HepG2 (cell line): ENCODE measurements around the gene RNF208. TPM values are rescaled to one million over a fixed set of nuclear protein-coding genes. Genes with fewer than 3 reads are reported as not detected.

Source experiments
- CCAR2 ChIP-seq: fragments of 200-400 bp; formaldehyde crosslinking; optimal IDR thresholded peaks from 2 replicates; pipeline ENCODE3; 2018; ENCODE audit warnings: low read depth, mild to moderate bottlenecking, low read length, moderate library complexity
- ELF1 ChIP-seq: sonication (generic); formaldehyde crosslinking; IDR thresholded peaks from 2 replicates; pipeline ENCODE4 v1.4.0; 2020; ENCODE audit warnings: missing genetic modification reagents
- KAT8 ChIP-seq: IDR thresholded peaks from 2 replicates; pipeline ENCODE4 v1.6.1; 2016; ENCODE audit warnings: missing genetic modification reagents, missing compliant biosample characterization
- MIER3 ChIP-seq: IDR thresholded peaks from 2 replicates; pipeline ENCODE4 v1.6.1; 2016; ENCODE audit warnings: missing compliant biosample characterization, borderline replicate concordance
- RORA ChIP-seq: sonication (generic); formaldehyde crosslinking; IDR thresholded peaks from 2 replicates; pipeline ENCODE4 v1.5.0; 2020; ENCODE audit warnings: mild to moderate bottlenecking, missing genetic modification reagents, moderate library complexity
- SAFB2 ChIP-seq: sonication (generic); formaldehyde crosslinking; IDR thresholded peaks from 2 replicates; pipeline ENCODE4 v1.5.1; 2020; ENCODE audit warnings: missing genetic modification reagents, low read depth, mild to moderate bottlenecking, borderline replicate concordance
- SMAD9 ChIP-seq: sonication (generic); formaldehyde crosslinking; IDR thresholded peaks from 2 replicates; pipeline ENCODE4 v1.5.1; 2020; ENCODE audit warnings: mild to moderate bottlenecking, missing genetic modification reagents
- XRCC5 ChIP-seq: fragments of 200-400 bp; formaldehyde crosslinking; optimal IDR thresholded peaks from 2 replicates; pipeline ENCODE3; 2017; ENCODE audit warnings: mild to moderate bottlenecking, low read length
- ZC3H13 ChIP-seq: sonication (generic); formaldehyde crosslinking; IDR thresholded peaks from 2 replicates; pipeline ENCODE4 v1.8.1; 2023; ENCODE audit warnings: mild to moderate bottlenecking, missing genetic modification reagents, moderate library complexity
- ZNF205 ChIP-seq: IDR thresholded peaks from 2 replicates; pipeline ENCODE4 v1.6.1; 2018; ENCODE audit warnings: missing biosample characterization, missing genetic modification reagents
- ZNF24 ChIP-seq: fragments of 450-650 bp; IDR thresholded peaks from 2 replicates; pipeline ENCODE4 v1.6.1; 2017; ENCODE audit warnings: antibody characterized with exemption, mild to moderate bottlenecking
- ZNF382 ChIP-seq: sonication (generic); formaldehyde crosslinking; IDR thresholded peaks from 2 replicates; pipeline ENCODE4 v1.5.0; 2020; ENCODE audit warnings: missing genetic modification reagents, mild to moderate bottlenecking, borderline replicate concordance
- polyA plus RNA-seq, 8 experiments: library from polyadenylated mRNA; depleted of rRNA in 3 of 8; stranded (reverse) in 7 of 8; unstranded in 1 of 8; fragments of >200 nt; fragmentation: Illumina TruSeq in 4 of 8; extraction: Trizol in 4 of 8; gene quantifications; 2 replicates each; pipeline versions ENCODE4 v1.2.1 to v1.2.3, GENCODE V29; 2011 to 2016; ENCODE audit warnings: low read depth in 4 of 8, missing spikeins in 1 of 8, mixed read lengths in 1 of 8; ENCODE audit not compliant: insufficient read depth in 1 of 8
- total RNA-seq, 5 experiments: library from RNA; depleted of rRNA; stranded (reverse); fragments of >200 nt; fragmentation: Illumina TruSeq; extraction: Trizol; gene quantifications; 2 replicates each; pipeline ENCODE4 v1.2.3, GENCODE V29; 2016; ENCODE audit warnings: low read depth in 1 of 5
- TF ChIP-seq, protein P1 (sequence below): sonication (generic); formaldehyde crosslinking; IDR thresholded peaks from 2 replicates; pipeline ENCODE4 v1.5.0; 2020; ENCODE audit warnings: missing genetic modification reagents
- TF ChIP-seq, protein P2 (sequence below): sonication (generic); formaldehyde crosslinking; IDR thresholded peaks from 2 replicates; pipeline ENCODE4 v1.8.0; 2023; ENCODE audit warnings: mild to moderate bottlenecking, missing genetic modification reagents
- TF ChIP-seq, protein P3 (sequence below): sonication (generic); formaldehyde crosslinking; conservative IDR thresholded peaks from 2 replicates; pipeline ENCODE4 v1.4.0; 2020; ENCODE audit warnings: mild to moderate bottlenecking, missing genetic modification reagents, moderate library complexity
- TF ChIP-seq, protein P4 (sequence below): sonication (generic); formaldehyde crosslinking; IDR thresholded peaks from 2 replicates; pipeline ENCODE4 v1.5.1; 2020; ENCODE audit warnings: mild to moderate bottlenecking, moderate library complexity, missing genetic modification reagents
- TF ChIP-seq, protein P5 (sequence below): sonication (generic); formaldehyde crosslinking; IDR thresholded peaks from 2 replicates; pipeline ENCODE4 v1.4.0; 2020; ENCODE audit warnings: missing genetic modification reagents

The RNF208 gene
- total and polyA plus RNA-seq, 2 of the 13 experiments (the other 11 are each of a cell fraction or from before 2014, with no cell fraction given), result 1.6 to 2.1 TPM

DNA sequence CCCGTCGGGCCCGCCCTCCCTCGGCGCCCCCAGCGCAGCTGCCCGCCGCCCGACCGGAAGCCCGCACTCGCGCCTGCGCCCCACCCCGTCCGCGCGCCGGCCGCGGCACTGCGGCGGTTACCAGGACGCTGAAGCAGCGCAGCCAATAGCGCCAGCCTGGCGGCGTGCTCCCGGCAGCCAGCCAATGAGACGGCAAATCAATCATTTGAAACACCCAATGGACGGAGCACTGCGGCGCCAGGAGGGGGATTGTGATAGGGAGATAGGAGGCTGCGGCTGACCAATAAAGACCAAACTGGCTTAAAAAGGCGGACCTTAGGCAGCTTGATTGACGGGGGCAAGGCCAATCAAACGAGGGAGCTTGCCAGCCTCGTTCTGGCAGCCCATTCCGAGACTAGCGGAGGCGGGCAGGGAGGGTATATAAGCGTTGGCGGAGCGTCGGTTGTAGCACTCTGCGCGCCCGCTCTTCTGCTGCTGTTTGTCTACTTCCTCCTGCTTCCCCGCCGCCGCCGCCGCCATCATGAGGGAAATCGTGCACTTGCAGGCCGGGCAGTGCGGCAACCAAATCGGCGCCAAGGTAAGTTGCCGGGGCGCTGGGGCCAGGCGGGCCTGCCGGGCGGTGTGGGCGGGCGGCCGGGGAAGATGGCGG is 18.9 kb upstream of the RNF208 start, which contains the start of gene TUBB4B (continued):
- TF ChIP-seq, protein P1, sequence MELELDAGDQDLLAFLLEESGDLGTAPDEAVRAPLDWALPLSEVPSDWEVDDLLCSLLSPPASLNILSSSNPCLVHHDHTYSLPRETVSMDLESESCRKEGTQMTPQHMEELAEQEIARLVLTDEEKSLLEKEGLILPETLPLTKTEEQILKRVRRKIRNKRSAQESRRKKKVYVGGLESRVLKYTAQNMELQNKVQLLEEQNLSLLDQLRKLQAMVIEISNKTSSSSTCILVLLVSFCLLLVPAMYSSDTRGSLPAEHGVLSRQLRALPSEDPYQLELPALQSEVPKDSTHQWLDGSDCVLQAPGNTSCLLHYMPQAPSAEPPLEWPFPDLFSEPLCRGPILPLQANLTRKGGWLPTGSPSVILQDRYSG (CRISPR knock-in tag), result no peak
- TF ChIP-seq ZNF24 (no peak), SAFB2 (CRISPR knock-in tag) (no peak), RORA (no peak), ZNF205 (CRISPR knock-in tag) (peak; percentile 86), KAT8 (CRISPR knock-in tag) (peak; percentile 52; the same call in 1 of the 2 replicates), ELF1 (CRISPR knock-in tag) (peak; percentile 27; the same call in 1 of the 2 replicates), SMAD9 (no peak), ZNF382 (CRISPR knock-in tag) (no peak), ZC3H13 (CRISPR knock-in tag) (0 out of 2 replicates have a peak, but pooled peaks have one; percentile 28), XRCC5 (no peak), CCAR2 (no peak), MIER3 (CRISPR knock-in tag) (0 out of 2 replicates have a peak, but pooled peaks have one; percentile 26)
- TF ChIP-seq, protein P2, sequence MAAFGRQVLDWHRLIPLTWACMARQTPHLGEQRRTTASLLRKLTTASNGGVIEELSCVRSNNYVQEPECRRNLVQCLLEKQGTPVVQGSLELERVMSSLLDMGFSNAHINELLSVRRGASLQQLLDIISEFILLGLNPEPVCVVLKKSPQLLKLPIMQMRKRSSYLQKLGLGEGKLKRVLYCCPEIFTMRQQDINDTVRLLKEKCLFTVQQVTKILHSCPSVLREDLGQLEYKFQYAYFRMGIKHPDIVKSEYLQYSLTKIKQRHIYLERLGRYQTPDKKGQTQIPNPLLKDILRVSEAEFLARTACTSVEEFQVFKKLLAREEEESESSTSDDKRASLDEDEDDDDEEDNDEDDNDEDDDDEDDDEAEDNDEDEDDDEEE (CRISPR knock-in tag), result no peak
- TF ChIP-seq, protein P3, sequence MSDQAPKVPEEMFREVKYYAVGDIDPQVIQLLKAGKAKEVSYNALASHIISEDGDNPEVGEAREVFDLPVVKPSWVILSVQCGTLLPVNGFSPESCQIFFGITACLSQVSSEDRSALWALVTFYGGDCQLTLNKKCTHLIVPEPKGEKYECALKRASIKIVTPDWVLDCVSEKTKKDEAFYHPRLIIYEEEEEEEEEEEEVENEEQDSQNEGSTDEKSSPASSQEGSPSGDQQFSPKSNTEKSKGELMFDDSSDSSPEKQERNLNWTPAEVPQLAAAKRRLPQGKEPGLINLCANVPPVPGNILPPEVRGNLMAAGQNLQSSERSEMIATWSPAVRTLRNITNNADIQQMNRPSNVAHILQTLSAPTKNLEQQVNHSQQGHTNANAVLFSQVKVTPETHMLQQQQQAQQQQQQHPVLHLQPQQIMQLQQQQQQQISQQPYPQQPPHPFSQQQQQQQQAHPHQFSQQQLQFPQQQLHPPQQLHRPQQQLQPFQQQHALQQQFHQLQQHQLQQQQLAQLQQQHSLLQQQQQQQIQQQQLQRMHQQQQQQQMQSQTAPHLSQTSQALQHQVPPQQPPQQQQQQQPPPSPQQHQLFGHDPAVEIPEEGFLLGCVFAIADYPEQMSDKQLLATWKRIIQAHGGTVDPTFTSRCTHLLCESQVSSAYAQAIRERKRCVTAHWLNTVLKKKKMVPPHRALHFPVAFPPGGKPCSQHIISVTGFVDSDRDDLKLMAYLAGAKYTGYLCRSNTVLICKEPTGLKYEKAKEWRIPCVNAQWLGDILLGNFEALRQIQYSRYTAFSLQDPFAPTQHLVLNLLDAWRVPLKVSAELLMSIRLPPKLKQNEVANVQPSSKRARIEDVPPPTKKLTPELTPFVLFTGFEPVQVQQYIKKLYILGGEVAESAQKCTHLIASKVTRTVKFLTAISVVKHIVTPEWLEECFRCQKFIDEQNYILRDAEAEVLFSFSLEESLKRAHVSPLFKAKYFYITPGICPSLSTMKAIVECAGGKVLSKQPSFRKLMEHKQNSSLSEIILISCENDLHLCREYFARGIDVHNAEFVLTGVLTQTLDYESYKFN (CRISPR knock-in tag), result no peak; the same call in 1 of the 2 replicates
- TF ChIP-seq, protein P4, sequence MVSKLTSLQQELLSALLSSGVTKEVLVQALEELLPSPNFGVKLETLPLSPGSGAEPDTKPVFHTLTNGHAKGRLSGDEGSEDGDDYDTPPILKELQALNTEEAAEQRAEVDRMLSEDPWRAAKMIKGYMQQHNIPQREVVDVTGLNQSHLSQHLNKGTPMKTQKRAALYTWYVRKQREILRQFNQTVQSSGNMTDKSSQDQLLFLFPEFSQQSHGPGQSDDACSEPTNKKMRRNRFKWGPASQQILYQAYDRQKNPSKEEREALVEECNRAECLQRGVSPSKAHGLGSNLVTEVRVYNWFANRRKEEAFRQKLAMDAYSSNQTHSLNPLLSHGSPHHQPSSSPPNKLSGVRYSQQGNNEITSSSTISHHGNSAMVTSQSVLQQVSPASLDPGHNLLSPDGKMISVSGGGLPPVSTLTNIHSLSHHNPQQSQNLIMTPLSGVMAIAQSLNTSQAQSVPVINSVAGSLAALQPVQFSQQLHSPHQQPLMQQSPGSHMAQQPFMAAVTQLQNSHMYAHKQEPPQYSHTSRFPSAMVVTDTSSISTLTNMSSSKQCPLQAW (CRISPR knock-in tag), result peak; percentile 53; the same call in 1 of the 2 replicates
- TF ChIP-seq, protein P5, sequence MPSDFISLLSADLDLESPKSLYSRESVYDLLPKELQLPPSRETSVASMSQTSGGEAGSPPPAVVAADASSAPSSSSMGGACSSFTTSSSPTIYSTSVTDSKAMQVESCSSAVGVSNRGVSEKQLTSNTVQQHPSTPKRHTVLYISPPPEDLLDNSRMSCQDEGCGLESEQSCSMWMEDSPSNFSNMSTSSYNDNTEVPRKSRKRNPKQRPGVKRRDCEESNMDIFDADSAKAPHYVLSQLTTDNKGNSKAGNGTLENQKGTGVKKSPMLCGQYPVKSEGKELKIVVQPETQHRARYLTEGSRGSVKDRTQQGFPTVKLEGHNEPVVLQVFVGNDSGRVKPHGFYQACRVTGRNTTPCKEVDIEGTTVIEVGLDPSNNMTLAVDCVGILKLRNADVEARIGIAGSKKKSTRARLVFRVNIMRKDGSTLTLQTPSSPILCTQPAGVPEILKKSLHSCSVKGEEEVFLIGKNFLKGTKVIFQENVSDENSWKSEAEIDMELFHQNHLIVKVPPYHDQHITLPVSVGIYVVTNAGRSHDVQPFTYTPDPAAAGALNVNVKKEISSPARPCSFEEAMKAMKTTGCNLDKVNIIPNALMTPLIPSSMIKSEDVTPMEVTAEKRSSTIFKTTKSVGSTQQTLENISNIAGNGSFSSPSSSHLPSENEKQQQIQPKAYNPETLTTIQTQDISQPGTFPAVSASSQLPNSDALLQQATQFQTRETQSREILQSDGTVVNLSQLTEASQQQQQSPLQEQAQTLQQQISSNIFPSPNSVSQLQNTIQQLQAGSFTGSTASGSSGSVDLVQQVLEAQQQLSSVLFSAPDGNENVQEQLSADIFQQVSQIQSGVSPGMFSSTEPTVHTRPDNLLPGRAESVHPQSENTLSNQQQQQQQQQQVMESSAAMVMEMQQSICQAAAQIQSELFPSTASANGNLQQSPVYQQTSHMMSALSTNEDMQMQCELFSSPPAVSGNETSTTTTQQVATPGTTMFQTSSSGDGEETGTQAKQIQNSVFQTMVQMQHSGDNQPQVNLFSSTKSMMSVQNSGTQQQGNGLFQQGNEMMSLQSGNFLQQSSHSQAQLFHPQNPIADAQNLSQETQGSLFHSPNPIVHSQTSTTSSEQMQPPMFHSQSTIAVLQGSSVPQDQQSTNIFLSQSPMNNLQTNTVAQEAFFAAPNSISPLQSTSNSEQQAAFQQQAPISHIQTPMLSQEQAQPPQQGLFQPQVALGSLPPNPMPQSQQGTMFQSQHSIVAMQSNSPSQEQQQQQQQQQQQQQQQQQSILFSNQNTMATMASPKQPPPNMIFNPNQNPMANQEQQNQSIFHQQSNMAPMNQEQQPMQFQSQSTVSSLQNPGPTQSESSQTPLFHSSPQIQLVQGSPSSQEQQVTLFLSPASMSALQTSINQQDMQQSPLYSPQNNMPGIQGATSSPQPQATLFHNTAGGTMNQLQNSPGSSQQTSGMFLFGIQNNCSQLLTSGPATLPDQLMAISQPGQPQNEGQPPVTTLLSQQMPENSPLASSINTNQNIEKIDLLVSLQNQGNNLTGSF (CRISPR knock-in tag), result peak; percentile 23; the same call in 1 of the 2 replicates
